Measurements from ENCODE around the gene CERS3. TPM values are rescaled to one million over a fixed set of nuclear protein-coding genes. Genes with fewer than 3 reads are reported as not detected.

The CERS3 gene
- total RNA-seq, 1 donor from 2014 or later = 0.13 TPM

DNA sequence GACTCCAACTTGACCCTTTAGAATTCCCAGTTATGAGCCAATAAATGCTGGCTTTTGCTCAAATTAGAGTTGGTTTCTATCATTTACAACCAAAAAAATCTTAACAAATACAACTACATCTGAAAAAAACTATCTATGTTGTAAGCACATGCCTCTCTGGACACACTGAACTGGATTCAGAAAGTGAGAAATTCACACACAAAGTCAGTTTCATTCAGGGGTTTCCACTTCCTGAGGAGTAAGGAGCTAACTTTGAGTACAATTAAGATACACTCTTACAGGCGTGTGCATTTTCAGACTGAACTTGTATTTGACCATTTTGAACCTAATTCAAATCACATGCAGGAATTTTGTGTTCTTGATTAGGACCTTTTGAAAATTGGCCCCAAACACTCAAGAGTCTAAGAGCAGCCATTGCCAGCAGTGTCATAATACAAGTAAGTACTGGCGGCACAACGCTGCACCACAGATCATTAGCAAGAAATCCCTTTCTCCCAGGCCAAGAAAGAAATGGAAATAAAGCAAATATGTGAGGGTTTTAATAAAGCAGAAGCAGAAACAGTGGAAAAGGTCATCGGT lies 42.1 kb upstream of the CERS3 start:
- no peaks in the 10 kb centered on the region for H3K4me1 Mint-ChIP-seq
- CTCF ChIA-PET = interaction anchor here (1.1 to 5.7 kb wide), 2 partner anchors 222 to 642 kb away, joined by 6 to 80 read pairs; no protein-coding TSS in a partner anchor
- H3K27ac Mint-ChIP-seq = no peak overlapping the region
- no peaks in the 10 kb centered on the region for H3K9me3 Mint-ChIP-seq
- no peak for ATAC-seq (ENCODE audit: low read depth)
- no peaks in the 10 kb centered on the region for H3K27me3 Mint-ChIP-seq
- POLR2A ChIA-PET = no interaction called here
- H3K4me3 Mint-ChIP-seq = no peak overlapping the region
- intact Hi-C loops (cut with micrococcal nuclease) = loop anchor here (2.0 kb wide), 1 partner anchor 1298 kb away; no protein-coding TSS in a partner anchor
- H3K36me3 Mint-ChIP-seq (ENCODE audit: low read depth) = peaks cover 42% of the 10 kb centered on the region
- no peak for DNase-seq
- TF ChIP-seq, protein P1, sequence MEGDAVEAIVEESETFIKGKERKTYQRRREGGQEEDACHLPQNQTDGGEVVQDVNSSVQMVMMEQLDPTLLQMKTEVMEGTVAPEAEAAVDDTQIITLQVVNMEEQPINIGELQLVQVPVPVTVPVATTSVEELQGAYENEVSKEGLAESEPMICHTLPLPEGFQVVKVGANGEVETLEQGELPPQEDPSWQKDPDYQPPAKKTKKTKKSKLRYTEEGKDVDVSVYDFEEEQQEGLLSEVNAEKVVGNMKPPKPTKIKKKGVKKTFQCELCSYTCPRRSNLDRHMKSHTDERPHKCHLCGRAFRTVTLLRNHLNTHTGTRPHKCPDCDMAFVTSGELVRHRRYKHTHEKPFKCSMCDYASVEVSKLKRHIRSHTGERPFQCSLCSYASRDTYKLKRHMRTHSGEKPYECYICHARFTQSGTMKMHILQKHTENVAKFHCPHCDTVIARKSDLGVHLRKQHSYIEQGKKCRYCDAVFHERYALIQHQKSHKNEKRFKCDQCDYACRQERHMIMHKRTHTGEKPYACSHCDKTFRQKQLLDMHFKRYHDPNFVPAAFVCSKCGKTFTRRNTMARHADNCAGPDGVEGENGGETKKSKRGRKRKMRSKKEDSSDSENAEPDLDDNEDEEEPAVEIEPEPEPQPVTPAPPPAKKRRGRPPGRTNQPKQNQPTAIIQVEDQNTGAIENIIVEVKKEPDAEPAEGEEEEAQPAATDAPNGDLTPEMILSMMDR (IDR thresholded peaks at IDR 0.05) = no peak

DNA sequence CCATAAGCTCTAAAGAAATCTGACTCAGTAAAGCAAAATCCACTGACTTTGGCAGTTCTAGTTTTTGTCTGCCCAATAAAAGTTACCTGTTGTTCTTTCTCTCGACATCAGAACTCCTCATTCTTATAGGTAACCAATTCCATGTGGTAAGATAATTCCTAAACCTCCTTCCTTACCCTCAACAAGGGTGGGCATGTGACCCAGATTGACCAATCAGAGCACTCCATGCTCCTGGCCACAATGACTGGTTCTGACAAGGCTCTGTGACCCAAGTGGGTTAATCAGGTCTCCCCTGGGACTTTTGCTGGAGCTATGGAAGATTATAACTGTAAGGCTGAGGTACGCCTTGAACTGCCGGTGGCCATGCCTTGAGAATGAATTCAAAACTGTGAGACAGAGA lies 41.5 kb upstream of the CERS3 start:
- ChIA-PET POLR2A (no interaction called here), CTCF (interaction anchor here (5.7 kb wide), 1 partner anchor 221 kb away, joined by 80 read pairs; no protein-coding TSS in a partner anchor)
- no peak for ATAC-seq (ENCODE audit: low read depth)
- intact Hi-C loops (cut with micrococcal nuclease) = loop anchor here (2.0 kb wide), 1 partner anchor 1297 kb away; no protein-coding TSS in a partner anchor
- TF ChIP-seq, protein P1 (IDR thresholded peaks at IDR 0.05) = no peak
- DNase-seq = no peak
- Mint-ChIP-seq H3K4me1 (no peaks in the 10 kb centered on the region), H3K4me3 (no peak overlapping the region), H3K27me3 (no peaks in the 10 kb centered on the region), H3K27ac (no peak overlapping the region), H3K36me3 (ENCODE audit: low read depth) (peaks cover 42% of the 10 kb centered on the region), H3K9me3 (no peaks in the 10 kb centered on the region)

DNA sequence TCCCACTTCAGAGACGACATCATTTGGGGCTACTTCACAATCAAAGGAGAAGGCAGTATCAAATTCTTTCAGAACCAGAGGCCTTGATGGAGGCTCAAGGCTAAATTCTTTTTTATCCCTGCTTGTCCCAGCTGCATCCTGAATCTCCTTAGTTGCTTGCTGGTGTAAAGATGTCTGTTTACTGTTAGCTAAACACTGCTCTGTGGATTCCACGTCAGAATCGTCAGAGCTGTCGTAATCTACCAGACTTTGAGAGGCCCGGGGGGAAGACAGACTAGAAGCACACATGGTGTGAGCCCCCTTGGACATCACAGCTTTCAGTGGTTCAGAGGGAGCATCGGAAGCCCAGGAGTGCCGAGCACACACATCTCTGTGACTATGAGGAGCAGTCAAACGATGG lies 40.6 kb upstream of the CERS3 start:
- intact Hi-C loops (cut with micrococcal nuclease) = no loop called here
- no peaks in the 10 kb centered on the region for H3K4me1 Mint-ChIP-seq
- ATAC-seq (ENCODE audit: low read depth) (no peak), DNase-seq (no peak)
- POLR2A ChIA-PET = no interaction called here
- no peaks in the 10 kb centered on the region for H3K9me3 Mint-ChIP-seq
- H3K36me3 Mint-ChIP-seq (ENCODE audit: low read depth) = peaks cover 42% of the 10 kb centered on the region
- H3K4me3 Mint-ChIP-seq = no peak overlapping the region
- CTCF ChIA-PET = interaction anchor here (5.7 kb wide), 1 partner anchor 221 kb away, joined by 80 read pairs; no protein-coding TSS in a partner anchor
- TF ChIP-seq, protein P1 (IDR thresholded peaks at IDR 0.05) = no peak
- no peaks in the 10 kb centered on the region for H3K27me3 Mint-ChIP-seq
- H3K27ac Mint-ChIP-seq = no peak overlapping the region

DNA sequence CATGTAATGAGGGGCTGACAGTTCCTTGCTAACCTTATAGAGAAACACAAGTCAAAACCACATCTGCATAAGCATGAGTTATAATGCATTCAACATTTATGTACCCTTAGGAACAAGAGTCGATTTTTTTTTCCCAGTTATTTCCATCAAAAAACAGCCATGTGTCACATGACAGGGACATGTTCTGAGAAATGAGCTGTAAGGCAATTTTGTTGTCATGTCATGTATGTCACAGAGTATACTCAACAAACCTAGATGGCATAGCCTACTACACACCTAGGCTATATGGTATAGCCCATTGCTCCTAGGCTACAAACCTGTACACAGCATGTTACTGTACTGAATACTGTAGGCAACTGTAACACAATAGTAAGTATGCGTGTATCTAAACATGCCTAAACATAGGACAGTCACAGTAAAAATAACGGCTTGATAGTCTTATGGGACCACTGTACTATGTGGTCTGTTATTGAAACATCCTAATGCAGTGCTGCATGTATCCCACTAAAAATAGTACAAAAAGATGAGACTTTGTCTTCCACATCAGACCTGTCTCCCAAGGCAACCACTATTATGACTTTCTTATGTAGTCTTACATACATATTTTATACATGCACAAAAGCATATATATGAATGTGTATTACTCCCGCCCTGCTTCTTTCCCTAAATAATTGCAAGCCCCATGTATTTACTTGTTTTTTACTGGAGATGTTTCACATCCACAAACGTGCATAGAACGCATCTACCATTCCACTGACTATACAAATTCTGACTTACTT lies 38.3 kb upstream of the CERS3 start:
- DNase-seq = no peak
- intact Hi-C loops (cut with micrococcal nuclease) = no loop called here
- CTCF ChIA-PET = no interaction called here
- Mint-ChIP-seq H3K4me1 (no peaks in the 10 kb centered on the region), H3K4me3 (no peak overlapping the region), H3K27ac (no peak overlapping the region), H3K9me3 (no peaks in the 10 kb centered on the region), H3K27me3 (no peaks in the 10 kb centered on the region), H3K36me3 (ENCODE audit: low read depth) (peaks cover 34% of the 10 kb centered on the region)
- POLR2A ChIA-PET = no interaction called here
- no peak for ATAC-seq (ENCODE audit: low read depth)
- TF ChIP-seq, protein P1 (IDR thresholded peaks at IDR 0.05) = no peak

DNA sequence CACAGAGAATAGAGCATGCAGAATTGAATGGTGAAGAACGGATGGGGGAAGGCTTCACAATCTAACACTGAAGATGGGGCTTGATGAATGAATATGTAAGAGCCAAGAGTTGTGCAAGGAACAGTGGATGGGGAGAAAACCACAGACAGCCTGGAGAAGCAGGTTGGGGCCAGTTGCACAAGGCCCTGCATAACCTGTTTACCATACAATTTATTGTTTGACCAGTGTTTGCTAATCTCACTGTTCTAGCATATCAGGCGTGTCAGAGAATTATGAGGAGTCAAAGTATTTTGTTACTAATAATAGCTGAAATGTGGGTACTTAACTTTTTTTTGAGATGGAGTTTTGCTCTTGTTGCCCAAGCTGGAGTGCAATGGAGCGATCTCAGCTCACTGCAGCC lies 36.8 kb upstream of the CERS3 start:
- H3K27ac Mint-ChIP-seq = no peak overlapping the region
- no peak overlapping the region for H3K4me3 Mint-ChIP-seq
- ChIA-PET CTCF (no interaction called here), POLR2A (no interaction called here)
- ATAC-seq (ENCODE audit: low read depth) (no peak), DNase-seq (no peak)
- intact Hi-C loops (cut with micrococcal nuclease) = no loop called here
- peaks cover 27% of the 10 kb centered on the region for H3K36me3 Mint-ChIP-seq (ENCODE audit: low read depth)
- H3K27me3 Mint-ChIP-seq = no peaks in the 10 kb centered on the region
- no peaks in the 10 kb centered on the region for H3K4me1 Mint-ChIP-seq
- TF ChIP-seq, protein P1 (IDR thresholded peaks at IDR 0.05) = no peak
- H3K9me3 Mint-ChIP-seq = no peaks in the 10 kb centered on the region
